NB4 (cell line): Measurements from ENCODE around the gene B3GAT1.

Experiments
- DNase-seq: peaks from one replicate; pipeline ENCODE4 v3.0.0; 2010; ENCODE audit warnings: low read depth
- H3K4me3 ChIP-seq: one replicate; pipeline ENCODE4 v1.5.1; 2011; ENCODE audit warnings: mild to moderate bottlenecking, low read depth, low read length, moderate library complexity
- MYC ChIP-seq: IDR thresholded peaks from 2 replicates; pipeline ENCODE4 v1.6.1; 2011; ENCODE audit warnings: low read depth, low read length
- POLR2A ChIP-seq: IDR thresholded peaks from 2 replicates; pipeline ENCODE4 v1.6.1; 2011; ENCODE audit warnings: mild to moderate bottlenecking; ENCODE audit not compliant: insufficient read length; ENCODE audit errors: extremely low read depth
- TF ChIP-seq, protein P1 (sequence below): IDR thresholded peaks from one replicate; pipeline ENCODE4 v1.5.1; 2012; ENCODE audit warnings: low read depth, low read length
- TF ChIP-seq, protein P2 (sequence below): IDR thresholded peaks from 2 replicates; pipeline ENCODE4 v1.6.1; 2011; ENCODE audit warnings: low read depth, low read length

B3GAT1 gene

DNA sequence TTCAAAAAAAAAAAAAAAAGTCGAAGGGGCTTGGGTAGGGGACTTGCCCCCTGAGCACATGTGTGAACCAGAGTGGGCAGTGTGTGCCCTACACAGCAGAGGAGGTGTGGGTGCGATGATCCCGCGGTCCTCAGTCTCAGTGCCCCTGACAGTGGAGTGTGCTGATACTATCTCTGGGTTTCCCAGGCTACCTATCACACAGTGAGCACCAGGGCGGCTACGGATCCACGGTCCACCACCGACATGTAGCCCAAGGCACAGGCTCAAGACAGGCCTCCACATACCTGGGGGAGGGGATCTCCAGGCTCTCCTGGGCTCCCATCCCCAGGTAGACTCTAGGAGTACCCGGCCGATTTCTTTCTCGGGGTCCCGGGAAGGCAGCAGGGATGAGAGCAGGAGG is 9.1 kb downstream of the B3GAT1 start:
- no peak for DNase-seq
- TF ChIP-seq, protein P1, sequence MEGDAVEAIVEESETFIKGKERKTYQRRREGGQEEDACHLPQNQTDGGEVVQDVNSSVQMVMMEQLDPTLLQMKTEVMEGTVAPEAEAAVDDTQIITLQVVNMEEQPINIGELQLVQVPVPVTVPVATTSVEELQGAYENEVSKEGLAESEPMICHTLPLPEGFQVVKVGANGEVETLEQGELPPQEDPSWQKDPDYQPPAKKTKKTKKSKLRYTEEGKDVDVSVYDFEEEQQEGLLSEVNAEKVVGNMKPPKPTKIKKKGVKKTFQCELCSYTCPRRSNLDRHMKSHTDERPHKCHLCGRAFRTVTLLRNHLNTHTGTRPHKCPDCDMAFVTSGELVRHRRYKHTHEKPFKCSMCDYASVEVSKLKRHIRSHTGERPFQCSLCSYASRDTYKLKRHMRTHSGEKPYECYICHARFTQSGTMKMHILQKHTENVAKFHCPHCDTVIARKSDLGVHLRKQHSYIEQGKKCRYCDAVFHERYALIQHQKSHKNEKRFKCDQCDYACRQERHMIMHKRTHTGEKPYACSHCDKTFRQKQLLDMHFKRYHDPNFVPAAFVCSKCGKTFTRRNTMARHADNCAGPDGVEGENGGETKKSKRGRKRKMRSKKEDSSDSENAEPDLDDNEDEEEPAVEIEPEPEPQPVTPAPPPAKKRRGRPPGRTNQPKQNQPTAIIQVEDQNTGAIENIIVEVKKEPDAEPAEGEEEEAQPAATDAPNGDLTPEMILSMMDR = no peak
- TF ChIP-seq MYC (no peak), POLR2A (no peak)
- TF ChIP-seq, protein P2, sequence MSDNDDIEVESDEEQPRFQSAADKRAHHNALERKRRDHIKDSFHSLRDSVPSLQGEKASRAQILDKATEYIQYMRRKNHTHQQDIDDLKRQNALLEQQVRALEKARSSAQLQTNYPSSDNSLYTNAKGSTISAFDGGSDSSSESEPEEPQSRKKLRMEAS = no peak

DNA sequence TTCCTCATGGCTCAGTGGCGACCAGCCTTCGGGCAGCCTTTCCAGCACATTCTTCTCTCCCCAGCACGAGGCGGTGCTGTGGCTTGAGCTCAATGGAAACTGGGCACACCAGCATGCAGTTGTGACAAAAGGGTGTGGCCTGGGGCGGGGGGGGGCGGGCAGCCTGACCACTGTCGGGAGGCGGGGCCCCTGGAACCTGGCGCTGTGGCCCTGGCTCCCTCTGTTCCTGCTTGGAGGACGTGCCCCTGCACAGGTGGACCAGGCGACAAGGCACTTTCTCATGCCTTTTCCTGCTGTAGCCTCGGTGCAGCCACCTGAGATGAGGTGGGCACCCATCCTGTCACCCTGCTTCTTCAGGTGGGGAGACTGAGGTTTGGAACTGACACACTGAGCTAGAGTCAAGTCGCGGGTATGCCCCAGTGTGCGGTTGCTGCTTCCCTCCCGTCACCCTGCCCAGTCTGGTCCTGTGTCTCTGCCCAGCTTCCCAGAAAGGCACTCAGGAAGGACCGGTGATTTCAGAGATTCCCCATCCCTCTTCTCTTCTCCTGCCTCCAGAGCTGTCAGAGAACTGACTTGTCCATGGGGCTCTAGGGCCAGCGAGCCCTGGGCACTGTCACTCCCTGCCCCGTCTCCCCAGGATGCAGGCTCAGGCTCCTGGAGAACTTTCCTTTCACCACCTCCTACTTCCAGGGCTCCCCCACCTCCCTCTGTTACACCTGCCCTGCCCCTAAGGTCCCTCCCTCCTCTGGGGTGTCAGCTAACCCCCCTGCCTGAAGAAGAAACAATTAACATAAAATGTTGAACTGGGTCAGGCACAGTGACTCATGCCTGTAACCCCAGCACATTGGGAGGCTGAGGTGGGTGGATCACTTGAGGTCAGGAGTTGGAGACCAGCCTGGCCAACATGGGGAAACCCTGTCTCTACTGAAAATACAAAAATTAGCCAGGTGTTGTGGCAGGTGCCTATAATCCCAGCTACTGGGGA is 9.9 kb downstream of the B3GAT1 start:
- no peak for TF ChIP-seq POLR2A
- TF ChIP-seq MYC = no peak
- TF ChIP-seq, protein P1 = no peak
- TF ChIP-seq, protein P2 = no peak
- H3K4me3 ChIP-seq = no peak overlapping the region
- DNase-seq = no peak

More for the DNA sequence above, 9.1 kb downstream of the B3GAT1 start:
- no peak overlapping the region for H3K4me3 ChIP-seq

DNA sequence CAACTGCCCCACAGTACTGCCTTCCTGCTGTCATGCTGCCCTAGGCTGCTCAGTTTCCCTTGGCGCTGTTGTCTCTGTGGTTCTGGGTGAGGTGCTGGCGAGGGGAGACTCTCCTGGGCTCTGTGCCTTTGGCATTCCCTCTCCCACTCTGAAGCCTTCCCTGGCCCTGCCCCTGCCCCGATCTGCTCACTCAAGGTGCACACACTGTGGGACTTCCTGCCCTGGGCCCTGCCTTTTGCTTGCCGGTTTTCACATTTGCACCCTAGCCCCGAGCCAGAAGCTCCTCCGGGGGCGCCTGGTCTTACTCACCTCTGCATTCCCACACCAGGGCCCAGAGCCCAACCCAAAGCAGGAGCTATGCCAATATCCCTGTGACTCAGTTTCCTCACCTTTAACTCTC is 12.0 kb downstream of the B3GAT1 start:
- TF ChIP-seq MYC = no peak
- TF ChIP-seq, protein P2 = no peak
- TF ChIP-seq, protein P1 = no peak
- no peak for TF ChIP-seq POLR2A
- no peak for DNase-seq
- H3K4me3 ChIP-seq = no peak overlapping the region

DNA sequence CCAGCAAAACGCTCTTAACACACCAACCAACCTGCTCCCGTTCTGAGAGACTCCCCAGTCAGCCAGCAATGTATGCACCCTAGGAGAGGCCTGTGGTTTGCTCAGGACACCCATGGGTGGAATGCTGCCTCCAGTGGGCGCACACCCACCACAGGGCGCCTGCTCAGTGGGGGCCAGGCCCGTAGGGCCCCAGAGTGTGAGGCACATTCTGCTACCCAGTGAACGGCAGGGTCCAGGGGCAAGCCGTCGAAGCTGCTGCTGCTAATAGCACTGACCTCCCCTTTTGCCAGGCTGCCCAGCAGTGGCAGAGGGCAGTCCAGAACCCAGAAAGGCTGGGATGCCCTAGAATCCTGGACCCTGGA is 12.8 kb downstream of the B3GAT1 start:
- TF ChIP-seq POLR2A = no peak
- TF ChIP-seq, protein P2 = no peak
- no peak for DNase-seq

DNA sequence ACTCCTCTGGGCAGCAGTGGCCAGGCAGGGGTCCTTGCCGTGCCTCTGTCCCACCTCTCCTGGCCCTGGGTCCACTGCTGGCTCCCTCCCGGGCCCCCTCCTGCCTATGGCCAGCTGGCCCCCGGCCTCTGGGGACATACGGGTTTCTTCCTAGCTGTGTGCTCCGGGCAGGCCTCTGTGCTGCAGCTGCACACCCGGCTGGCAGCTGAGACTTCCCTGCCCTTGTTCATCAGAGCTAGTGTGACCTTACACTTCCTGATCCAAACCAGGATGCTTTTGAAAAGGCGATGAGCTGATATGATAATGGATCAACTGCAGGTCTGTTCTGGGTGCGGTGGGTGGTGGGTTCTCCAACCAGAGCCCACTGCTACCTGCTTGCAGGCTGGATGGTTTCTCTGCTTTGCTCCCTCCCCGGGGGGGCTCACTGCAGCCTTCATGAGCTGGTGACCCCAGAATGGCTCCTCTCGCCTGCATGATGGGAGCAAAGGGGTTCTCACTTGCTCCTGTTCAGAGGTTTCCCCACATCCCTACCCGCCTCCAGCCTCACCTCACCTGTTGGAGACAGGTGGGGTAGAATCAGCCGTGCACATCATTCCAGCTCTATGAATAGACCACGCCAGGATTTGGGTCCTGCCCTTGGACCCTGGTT is 13.3 kb downstream of the B3GAT1 start:
- DNase-seq = no peak
- TF ChIP-seq, protein P1 = no peak
- no peak for TF ChIP-seq MYC
- TF ChIP-seq, protein P2 = no peak
- no peak for TF ChIP-seq POLR2A
- no peak overlapping the region for H3K4me3 ChIP-seq

More for the DNA sequence above, 12.8 kb downstream of the B3GAT1 start:
- H3K4me3 ChIP-seq = no peak overlapping the region

DNA sequence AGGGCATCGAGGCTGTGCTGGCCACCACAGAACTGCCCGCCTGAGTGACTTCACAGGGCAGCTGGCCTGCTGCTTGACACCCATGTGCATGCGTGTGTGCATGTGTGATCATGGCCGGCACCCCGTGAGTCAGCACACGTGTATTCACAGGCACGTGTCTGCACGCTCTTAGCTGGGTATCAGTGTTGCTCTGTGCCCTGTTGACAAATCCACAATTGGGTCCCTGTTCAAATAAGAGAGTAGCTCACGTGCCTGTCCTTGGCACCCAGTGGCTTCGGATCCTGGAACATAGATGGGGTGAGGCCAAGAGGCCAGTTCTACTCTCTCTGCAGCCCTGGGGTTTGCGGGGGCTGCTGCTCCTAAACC is 14.0 kb downstream of the B3GAT1 start:
- no peak for DNase-seq
- TF ChIP-seq, protein P1 = no peak
- no peak for TF ChIP-seq POLR2A
- TF ChIP-seq MYC = no peak
- TF ChIP-seq, protein P2 = no peak

More for the DNA sequence above, 14.0 kb downstream of the B3GAT1 start:
- H3K4me3 ChIP-seq = no peak overlapping the region
